HG03378 (cell line): ENCODE results near the gene TMEM201.

ENCODE experiments used
- ATAC-seq: cut with Tn5 transposase; IDR thresholded peaks from one replicate; pipeline ENCODE4 v1.9.1; 2021; ENCODE audit warnings: mild to moderate bottlenecking, moderate library complexity; ENCODE audit not compliant: unreplicated experiment

Gene TMEM201

DNA sequence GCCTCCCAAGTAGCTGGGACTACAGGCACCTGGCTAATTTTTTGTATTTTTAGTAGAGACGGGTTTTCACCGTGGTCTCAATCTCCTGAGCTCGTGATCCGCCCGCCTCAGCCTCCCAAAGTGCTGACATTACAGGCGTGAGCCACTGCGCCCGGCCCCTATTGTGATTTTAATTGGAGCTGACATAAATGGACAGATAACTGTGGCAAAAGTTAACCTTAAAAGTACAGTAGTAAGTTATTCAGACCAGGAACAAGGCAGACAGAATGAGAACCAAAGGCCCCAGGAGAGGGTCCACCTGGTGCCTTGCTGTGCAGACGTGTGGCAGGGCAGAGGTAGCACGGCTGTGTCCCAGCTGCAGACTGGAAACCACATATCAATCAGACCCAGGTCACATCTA is 11.0 kb downstream of the TMEM201 start:
- no peak for ATAC-seq

GRCh38 chr1:9600861-9601834 is 12.4 kb downstream of the TMEM201 start:
- ATAC-seq, result no peak

- no peak for ATAC-seq
Observed at GRCh38 chr1:9601942-9602793, 13.5 kb downstream of the TMEM201 start.

GRCh38 chr1:9602794-9603167 is 14.1 kb downstream of the TMEM201 start:
- ATAC-seq, result no peak

GRCh38 chr1:9603307-9603706 is 14.6 kb downstream of the TMEM201 start:
- no peak for ATAC-seq

GRCh38 chr1:9603766-9604753 is 15.3 kb downstream of the TMEM201 start:
- ATAC-seq, result no peak

DNA sequence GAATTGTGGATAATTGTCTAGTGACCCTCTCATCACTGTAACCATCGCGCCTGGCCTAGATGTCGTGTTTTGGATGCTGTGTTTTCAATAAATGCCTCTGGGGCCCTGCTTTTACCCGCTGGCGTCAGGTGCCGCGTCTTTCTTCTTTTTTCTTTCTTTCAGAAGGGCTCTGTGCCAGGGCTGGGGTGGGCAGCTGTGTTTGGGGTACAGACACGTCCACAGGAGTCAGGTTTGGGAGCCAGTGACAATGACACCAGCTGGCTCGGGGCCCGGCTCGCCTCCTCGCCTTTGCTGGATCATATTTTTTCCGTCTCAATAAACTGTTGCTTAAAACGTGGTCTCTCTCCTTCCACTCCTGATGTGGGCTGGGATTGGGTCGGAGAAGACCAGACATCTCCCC is 16.1 kb downstream of the TMEM201 start:
- ATAC-seq, result no peak

DNA sequence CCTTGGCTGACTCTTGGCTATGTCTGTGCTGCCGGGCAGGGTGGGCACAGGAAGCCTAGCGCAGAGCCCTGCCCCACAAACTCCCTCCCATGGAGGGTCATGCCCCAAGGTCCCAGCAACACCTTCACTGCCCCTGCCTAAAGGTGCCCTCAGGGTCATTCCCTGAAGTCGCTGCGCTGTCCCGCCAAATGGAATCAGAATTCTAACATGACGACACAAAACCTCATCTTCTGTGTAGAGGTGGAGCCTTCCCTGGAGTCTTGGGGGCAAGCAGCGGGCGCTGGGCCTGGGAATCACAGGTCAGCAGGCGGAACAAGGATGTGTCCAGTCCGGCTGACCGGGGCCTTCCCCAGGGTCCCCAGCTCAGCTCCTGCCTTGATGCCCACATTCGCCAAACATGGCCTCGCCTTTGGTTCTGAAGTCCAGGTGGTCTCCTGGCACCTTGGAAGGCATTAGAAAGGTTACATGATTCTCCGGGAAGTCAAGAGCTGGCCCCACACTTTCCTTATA is 17.3 kb downstream of the TMEM201 start:
- no peak for ATAC-seq

DNA sequence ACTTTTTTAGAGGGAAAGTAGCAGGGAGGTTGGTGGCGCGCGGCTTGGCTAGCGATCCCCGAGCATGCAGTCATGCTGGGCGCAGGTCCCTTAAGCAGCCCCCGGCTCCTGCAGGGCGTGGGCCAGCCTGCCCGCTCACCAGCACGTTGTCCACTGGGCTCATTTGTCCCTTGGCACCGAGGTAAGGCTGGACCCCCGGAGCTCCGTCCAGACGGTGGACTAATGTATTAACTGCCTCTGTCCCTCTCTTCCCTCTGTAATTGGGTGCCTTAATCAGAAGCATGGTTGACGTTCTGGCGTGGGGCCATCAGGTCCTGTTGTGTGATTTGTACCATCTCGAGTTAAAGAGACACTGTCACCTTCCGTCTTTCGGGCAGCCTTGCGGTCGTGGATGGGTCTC is 17.7 kb downstream of the TMEM201 start:
- ATAC-seq, result no peak

DNA sequence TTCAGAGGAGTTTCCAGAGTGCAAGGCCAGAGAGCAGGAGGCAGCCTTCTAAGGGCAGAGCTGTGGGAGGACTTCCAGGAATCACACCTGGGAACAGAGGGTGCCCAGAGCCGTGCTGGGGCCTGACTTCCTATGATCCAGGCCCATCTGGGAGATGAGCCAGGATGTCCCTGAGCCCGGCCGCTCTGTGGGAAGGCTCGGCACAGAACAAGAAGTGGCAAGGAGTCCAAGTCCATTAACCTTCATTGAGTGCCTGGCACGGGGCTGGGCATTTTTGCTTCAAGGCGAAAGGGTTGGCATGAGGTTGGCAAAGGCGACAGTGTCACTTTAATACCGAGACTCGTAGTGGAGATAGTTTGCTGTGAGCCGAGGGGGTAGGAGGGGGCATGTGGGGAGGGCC is 18.2 kb downstream of the TMEM201 start:
- ATAC-seq, result no peak

GRCh38 chr1:9607352-9607751 is 18.6 kb downstream of the TMEM201 start:
- ATAC-seq, result no peak

DNA sequence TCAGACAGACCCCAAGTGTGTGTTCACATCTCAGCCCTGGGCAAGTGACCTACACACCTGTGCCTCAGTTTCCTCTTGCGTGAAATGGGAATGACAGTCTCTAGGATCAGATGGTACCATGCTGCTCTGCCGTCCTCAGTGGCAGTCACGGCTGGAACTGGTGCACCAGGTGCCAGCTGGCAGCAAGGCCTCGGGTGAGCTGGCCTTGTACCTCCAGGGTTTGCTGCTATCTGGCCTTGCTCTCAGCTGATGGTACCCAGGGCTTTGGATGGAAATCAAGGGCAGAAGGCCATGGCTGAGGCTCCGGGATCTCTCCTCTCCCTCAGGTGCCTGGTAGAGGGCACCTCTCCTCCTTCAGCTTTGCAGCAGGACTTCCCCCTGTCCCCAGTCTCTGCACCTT is 21.3 kb downstream of the TMEM201 start:
- ATAC-seq, result no peak

- ATAC-seq, result no peak
Observed at GRCh38 chr1:9610548-9610947, 21.8 kb downstream of the TMEM201 start.

DNA sequence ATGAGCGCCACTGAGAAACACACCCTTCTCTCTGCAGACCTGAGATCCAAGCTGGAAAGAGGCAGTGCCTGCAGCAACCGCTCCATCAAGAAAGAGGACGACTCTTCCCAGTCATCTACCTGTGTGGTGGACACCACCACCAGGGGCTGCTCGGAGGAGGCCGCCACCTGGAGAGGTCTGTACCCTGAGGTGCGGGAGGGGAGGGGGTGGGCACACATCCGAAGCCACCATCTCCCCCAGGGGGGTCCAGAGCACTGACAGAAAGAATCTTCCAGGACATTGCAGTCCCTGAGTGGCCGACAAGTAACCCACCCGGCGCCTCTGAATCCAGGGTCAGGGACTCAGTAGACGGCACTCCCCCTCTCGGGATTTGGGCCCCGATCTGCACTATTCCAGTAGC is 23.0 kb downstream of the TMEM201 start:
- no peak for ATAC-seq

DNA sequence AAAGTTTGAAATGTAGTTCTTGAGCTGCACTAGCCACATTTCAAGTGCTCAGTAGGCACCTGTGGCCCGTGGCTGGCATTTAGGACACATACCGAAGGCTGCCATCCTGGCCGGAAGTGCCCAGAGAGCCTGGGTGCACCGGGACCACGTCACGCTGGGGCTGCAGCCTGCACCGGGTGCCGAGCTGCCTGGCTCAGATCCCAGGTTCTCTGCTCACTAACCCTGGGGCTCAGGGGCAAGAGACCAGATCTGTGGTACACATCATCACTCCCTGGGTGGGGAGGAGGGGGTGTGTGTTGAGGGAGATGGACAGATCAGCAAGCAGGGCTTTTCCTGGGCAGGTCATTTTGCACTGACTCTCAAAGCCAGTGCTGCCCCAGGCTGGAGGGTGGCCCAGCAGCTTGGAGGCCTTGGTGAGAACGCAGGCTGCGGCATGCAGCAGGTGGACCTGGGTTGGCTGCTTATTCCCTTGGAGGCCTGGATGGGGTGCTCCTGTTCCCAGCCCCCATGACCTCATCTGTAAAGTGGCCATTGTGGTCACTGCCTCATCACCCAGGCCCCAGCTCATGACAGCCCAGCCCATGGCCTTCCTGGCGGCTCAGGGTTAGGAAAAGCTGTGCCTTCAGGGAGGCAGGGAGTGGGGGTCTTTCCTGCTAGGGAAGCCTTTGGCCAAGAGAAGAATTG is 23.6 kb downstream of the TMEM201 start:
- no peak for ATAC-seq

DNA sequence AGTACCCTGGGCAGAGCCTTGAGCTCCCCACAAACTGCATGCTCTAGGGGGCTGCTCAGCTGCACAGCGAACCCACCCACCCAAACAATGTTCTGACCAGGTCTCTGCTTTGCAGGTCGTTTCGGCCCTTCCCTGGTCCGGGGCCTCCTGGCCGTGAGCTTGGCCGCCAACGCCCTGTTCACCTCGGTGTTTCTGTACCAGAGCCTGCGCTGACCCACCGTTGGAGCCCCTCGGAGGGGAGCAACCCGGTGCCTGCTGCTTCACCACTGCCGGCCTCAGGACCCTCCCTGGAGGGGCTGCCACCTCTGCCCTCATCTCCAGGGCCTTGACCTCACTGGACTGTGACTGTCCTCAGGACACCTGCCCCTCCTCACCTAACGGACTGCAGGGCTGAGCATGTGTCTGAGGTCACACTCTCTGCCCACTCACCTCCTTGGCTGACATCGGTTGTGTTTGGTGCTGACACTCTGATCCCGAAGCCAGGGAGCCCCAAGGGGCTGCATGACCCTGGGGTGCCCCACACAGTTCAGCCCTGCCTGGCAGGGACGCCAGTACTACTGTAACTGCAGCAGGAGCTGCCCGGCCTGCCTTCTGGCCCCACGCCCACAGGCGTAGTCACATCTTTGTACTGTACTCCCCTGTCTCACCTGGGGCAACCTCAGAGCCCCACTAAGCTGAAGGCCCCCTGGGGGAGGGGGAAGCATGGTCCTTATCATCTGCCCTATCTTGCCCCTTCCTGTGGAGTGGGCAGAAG is 24.3 kb downstream of the TMEM201 start:
- no peak for ATAC-seq

DNA sequence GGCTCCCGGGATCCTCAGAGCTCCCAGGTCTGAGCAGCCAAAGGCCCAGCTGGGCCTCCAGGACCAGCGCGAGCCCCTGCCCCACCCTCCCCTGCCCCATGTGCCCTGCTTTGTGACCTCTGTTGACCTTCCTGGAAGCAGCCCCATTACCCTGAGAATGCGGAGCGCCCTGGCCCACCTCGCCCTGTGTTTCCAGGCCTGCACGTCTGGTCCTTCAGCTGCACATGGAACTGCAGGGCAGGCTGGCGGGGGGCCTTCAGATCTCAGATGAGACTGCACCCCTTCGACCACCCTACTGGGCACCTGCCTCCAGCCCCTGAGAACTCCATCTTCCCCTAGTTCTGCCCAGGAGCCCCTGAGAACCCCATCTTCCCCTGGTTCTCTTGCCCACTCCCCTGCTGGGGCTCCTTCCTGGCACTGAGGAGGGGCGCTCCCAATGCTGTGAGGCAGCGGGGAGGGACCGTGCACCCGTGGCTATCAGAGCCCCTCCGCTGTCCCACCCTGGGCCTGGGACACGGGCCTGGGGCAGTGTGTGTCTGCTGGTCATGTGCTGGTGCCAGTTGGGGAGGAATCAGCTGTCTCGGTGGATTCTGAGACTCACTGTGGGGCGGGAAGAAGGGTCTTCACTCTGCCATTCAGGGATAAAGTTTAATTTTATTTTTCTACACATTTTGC is 25.1 kb downstream of the TMEM201 start:
- no peak for ATAC-seq

DNA sequence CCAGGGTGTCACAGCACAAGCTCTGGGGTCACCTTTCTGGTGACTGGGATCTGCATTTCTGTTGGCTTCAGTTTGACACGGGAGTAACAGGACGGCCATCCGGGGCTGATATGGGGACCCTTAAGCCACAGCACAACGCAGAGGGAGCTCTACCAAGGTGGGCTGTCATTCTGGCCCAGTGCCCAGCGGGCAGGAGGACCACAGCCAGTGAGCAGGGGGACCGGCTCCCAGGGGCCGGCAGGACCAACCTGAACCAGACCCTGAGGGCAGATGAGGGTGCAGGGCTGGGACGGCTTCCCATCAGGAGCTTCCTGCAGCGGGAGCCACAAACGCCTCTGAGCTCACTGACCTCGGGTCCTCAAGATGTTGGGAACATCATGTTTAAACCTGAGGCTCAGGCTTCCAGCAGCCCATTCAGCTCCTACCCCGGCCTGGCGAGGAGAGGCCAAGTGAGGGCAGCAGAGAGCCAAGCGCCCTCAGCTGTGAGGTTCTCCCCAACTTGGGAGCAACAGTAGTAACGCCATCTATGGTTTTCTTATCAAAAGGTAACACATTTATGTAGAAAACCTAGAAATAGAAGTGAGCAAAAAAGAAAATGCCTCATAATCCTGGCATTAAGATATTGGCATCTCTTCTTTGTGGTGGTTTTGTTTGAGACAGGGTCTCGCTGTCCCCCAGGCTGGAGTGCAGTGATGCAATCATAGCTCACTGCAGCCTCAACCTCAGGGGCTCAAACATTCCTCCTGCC is 26.8 kb downstream of the TMEM201 start:
- ATAC-seq, result no peak
